ENCODE data around the gene TAGLN2. TPM values are rescaled to one million over a fixed set of nuclear protein-coding genes. Genes with fewer than 3 reads are reported as not detected.

The TAGLN2 gene
- total RNA-seq, 4 donors from 2014 or later, result 128 to 237 (median 179) TPM

GRCh38 chr1:159924025-159924790, 1.1 kb downstream of the TAGLN2 start:
- TF ChIP-seq CTCF (IDR thresholded peaks at IDR 0.05; ENCODE audit: low read depth), result no peak

- TF ChIP-seq CTCF (IDR thresholded peaks at IDR 0.05; ENCODE audit: low read depth), result no peak
Measured at GRCh38 chr1:159923203-159924024, 1.9 kb downstream of the TAGLN2 start.

- no peak for TF ChIP-seq CTCF (IDR thresholded peaks at IDR 0.05; ENCODE audit: low read depth)
Measured at GRCh38 chr1:159922511-159923202, 2.6 kb downstream of the TAGLN2 start.

GRCh38 chr1:159921700-159922504, 3.4 kb downstream of the TAGLN2 start:
- TF ChIP-seq CTCF (IDR thresholded peaks at IDR 0.05; ENCODE audit: low read depth), result no peak

GRCh38 chr1:159921251-159921650, 4.1 kb downstream of the TAGLN2 start:
- no peak for TF ChIP-seq CTCF (IDR thresholded peaks at IDR 0.05; ENCODE audit: low read depth)

GRCh38 chr1:159920651-159921050, 4.7 kb downstream of the TAGLN2 start:
- TF ChIP-seq CTCF (IDR thresholded peaks at IDR 0.05; ENCODE audit: low read depth), result no peak

Measured in subcutaneous adipose tissue (tissue), 4 donors.